Psoas muscle (tissue), 8 donors: Measurements from ENCODE around the gene ADAMTS16. TPM values are rescaled to one million over a fixed set of nuclear protein-coding genes. Genes with fewer than 3 reads are reported as not detected.

Experiments
- ATAC-seq, 4 donors: fragments of 200-7000 bp; cut with Tn5 transposase; one replicate each; pipeline ENCODE4 v1.9.1; 2020; ENCODE audit warnings: moderate library complexity in 3 of 4, mild to moderate bottlenecking in 2 of 4
- DNase-seq, 2 donors: peaks; one replicate each; pipeline ENCODE4 v3.0.0-alpha.2; 2020
- H3K27ac ChIP-seq: fragments of 200-600 bp; one replicate; pipeline ENCODE4 v1.8.0; 2022
- H3K27me3 ChIP-seq, 3 donors: fragments of 200-600 bp in 1 of 3; one replicate each; pipeline versions ENCODE4 v1.6.1 to v1.8.0; 2013 to 2022; ENCODE audit warnings: low read length in 2 of 3, mild to moderate bottlenecking in 2 of 3, moderate library complexity in 1 of 3; ENCODE audit not compliant: insufficient read depth in 3 of 3
- H3K36me3 ChIP-seq, 2 donors: fragments of 200-600 bp in 1 of 2; one replicate each; pipeline versions ENCODE4 v1.6.1 to v1.8.0; 2013 to 2022; ENCODE audit warnings: low read depth in 1 of 2, mild to moderate bottlenecking in 1 of 2, moderate library complexity in 1 of 2; ENCODE audit not compliant: insufficient read depth in 1 of 2
- H3K4me1 ChIP-seq: fragments of 200-600 bp; one replicate; pipeline ENCODE4 v1.8.0; 2022
- H3K4me3 ChIP-seq: fragments of 200-600 bp; one replicate; pipeline ENCODE4 v1.8.0; 2022; ENCODE audit warnings: mild to moderate bottlenecking
- H3K9me3 ChIP-seq: fragments of 200-600 bp; one replicate; pipeline ENCODE4 v1.8.0; 2022
- CTCF ChIP-seq: fragments of 200-600 bp; IDR thresholded peaks from one replicate; pipeline ENCODE4 v1.8.0; 2022; ENCODE audit warnings: antibody characterized with exemption
- WGBS, 3 donors: extraction: QIAGEN DNeasy Blood & Tissue Kit; methylation state at CpG; one replicate each; pipeline versions ENCODE4 v1.1.6 to v1.1.7; 2013; 5-methylcytosine and 5-hydroxymethylcytosine counted together
- intact Hi-C, 2 donors: fragments of 100-400 bp; cut with DNase I; formaldehyde crosslinking; loops; one replicate each; pipeline versions ENCODE4 v1.11.0 to v1.14.2; 2022
- polyA plus RNA-seq, 3 donors: library from polyadenylated mRNA; stranded (reverse); fragments of 200-250 nt; gene quantifications; one replicate each; pipeline ENCODE4 v1.2.3, GENCODE V29; 2013
- total RNA-seq, 4 donors: library from RNA; stranded (reverse); fragmentation: NEBNext Ultra II Directional in 2 of 4; extraction: Animal tissue kit (Norgen Biotek cat#: 25700) in 2 of 4; gene quantifications; one replicate each; pipeline versions ENCODE4 v1.2.1 to v1.2.4, GENCODE V29; 2021 to 2023
- donor health status: healthy with polysubstance abuse.
- donor health status: DM: no; HTN: no; CAD: no; lungs with moderate emphysema.
- donor health status: Bipolar disorder and iron deficiency.
- donor health status: healthy.
- donor health status: DM: yes; HTN: yes; CAD: no.
- donor health status: DM: no; HTN: no; CAD: no.
- donor health status: DM: no; HTN: no; CAD: no.
- donor health status: DM: yes; HTN: yes; CAD: no.

Gene ADAMTS16
- total and polyA plus RNA-seq, 7 donors, result 0.01 to 0.27 (median 0.06) TPM; not detected in 1

- Histone ChIP-seq H3K27ac (no peak overlapping the region), H3K36me3 (no peaks in the 10 kb centered on the region), H3K27me3 (no peaks in the 10 kb centered on the region), H3K4me1 (peaks cover 14% of the 10 kb centered on the region), H3K9me3 (no peaks in the 10 kb centered on the region), H3K4me3 (no peak overlapping the region)
- TF ChIP-seq CTCF, result no peak
- 92 to 95% (median 92%) methylated on average over 5 of the region's 5 CpGs for WGBS, 3 donors
- ATAC-seq, result no peak
- no peak for DNase-seq
- intact Hi-C loops, result no loop called here
Measured at GRCh38 chr5:5308319-5308718, 168.2 kb downstream of the ADAMTS16 start.

- ATAC-seq (no peak), DNase-seq (no peak)
- H3K4me3 ChIP-seq, result no peak overlapping the region
- TF ChIP-seq CTCF, result no peak
- peaks cover 25% of the 10 kb centered on the region for H3K4me1 ChIP-seq
- no peaks in the 10 kb centered on the region for H3K9me3 ChIP-seq
- H3K36me3 ChIP-seq, result no peaks in the 10 kb centered on the region
- no peaks in the 10 kb centered on the region for H3K27me3 ChIP-seq
- WGBS, 3 donors, result 42 to 80% (median 73%) methylated on average over 5 of the region's 5 CpGs
- intact Hi-C loops, result loop anchor here (5.0 to 10.0 kb wide), 2 partner anchors 87 to 155 kb away; no protein-coding TSS in a partner anchor
- H3K27ac ChIP-seq, result no peak overlapping the region
Measured at GRCh38 chr5:5309645-5310044, 169.5 kb downstream of the ADAMTS16 start.

- H3K4me1 ChIP-seq, result peaks cover 52% of the 10 kb centered on the region
- peak overlapping the region; percentile 74 for H3K27ac ChIP-seq
- peak overlapping the region; percentile 10 for H3K4me3 ChIP-seq
- ATAC-seq, result peak in 3 of 4 donors; percentile 65 to 77 (median 70)
- TF ChIP-seq CTCF, result no peak
- H3K36me3 ChIP-seq, result no peaks in the 10 kb centered on the region
- no peaks in the 10 kb centered on the region for H3K9me3 ChIP-seq
- 22 to 38% (median 27%) methylated on average over 6 of the region's 6 CpGs for WGBS, 3 donors
- intact Hi-C loops, result loop anchor here (5.0 to 10.0 kb wide), 2 partner anchors 91 to 158 kb away; no protein-coding TSS in a partner anchor
- DNase-seq, result no peak
- no peaks in the 10 kb centered on the region for H3K27me3 ChIP-seq
Measured at GRCh38 chr5:5313101-5313635, 173.0 kb downstream of the ADAMTS16 start.

DNA sequence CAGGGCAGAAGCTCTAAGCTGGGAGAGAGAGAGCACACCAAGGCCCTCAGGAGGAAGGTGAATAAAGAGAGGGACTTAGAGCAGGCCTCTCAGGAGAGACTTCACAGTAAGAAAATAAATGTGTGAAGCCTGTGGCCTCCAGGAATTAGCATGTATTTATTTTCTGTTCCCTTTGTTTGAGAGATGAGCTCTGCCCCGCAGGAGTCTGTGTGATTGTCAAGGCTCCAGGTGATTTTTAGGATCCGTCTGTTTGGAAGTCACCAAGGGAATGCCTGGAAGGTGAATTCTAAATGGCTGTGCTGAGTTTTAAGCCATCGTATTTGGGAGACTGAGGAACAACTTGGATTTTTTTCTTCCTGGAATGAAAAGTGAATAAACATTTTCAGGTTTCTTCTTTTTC lies 174.0 kb downstream of the ADAMTS16 start:
- H3K27me3 ChIP-seq, result no peaks in the 10 kb centered on the region
- TF ChIP-seq CTCF, result no peak
- intact Hi-C loops, result loop anchor here (5.0 to 10.0 kb wide), 2 partner anchors 92 to 159 kb away; no protein-coding TSS in a partner anchor
- peaks cover 62% of the 10 kb centered on the region for H3K4me1 ChIP-seq
- H3K36me3 ChIP-seq, result no peaks in the 10 kb centered on the region
- 63 to 83% (median 66%) methylated on average over 3 of the region's 3 CpGs for WGBS, 3 donors
- H3K27ac ChIP-seq, result peak overlapping the region; percentile 74
- ATAC-seq (no peak), DNase-seq (no peak)
- H3K9me3 ChIP-seq, result no peaks in the 10 kb centered on the region
- no peak overlapping the region for H3K4me3 ChIP-seq

DNA sequence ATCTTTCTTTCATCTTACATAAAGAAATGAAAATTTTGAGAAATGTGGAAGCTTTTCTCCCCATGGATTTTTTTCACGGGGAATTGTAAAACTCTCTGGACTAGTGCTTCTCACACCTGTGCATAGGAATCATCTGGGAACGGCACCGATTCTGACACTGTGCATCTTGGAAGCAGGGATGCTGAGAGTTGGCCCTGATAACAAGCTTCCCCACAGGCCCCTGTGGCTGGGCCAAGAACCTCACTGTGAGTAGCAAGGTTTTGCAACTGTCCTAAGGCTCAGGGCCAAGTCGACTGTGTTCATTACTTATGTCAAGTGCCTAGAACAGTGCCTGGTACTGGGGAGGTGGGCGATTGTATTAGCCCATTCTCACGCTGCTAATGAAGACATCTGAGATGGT lies 174.5 kb downstream of the ADAMTS16 start:
- no peak overlapping the region for H3K4me3 ChIP-seq
- intact Hi-C loops, result loop anchor here (5.0 to 10.0 kb wide), 2 partner anchors 92 to 160 kb away; no protein-coding TSS in a partner anchor
- 59 to 82% (median 66%) methylated on average over 6 of the region's 6 CpGs for WGBS, 3 donors
- no peaks in the 10 kb centered on the region for H3K36me3 ChIP-seq
- peaks cover 66% of the 10 kb centered on the region for H3K4me1 ChIP-seq
- H3K27ac ChIP-seq, result peak overlapping the region; percentile 74
- no peak for TF ChIP-seq CTCF
- ATAC-seq (peak in 1 of 4 donors; percentile 21), DNase-seq (no peak)
- H3K27me3 ChIP-seq, result no peaks in the 10 kb centered on the region
- H3K9me3 ChIP-seq, result no peaks in the 10 kb centered on the region
